NCI-H345 treated with DMSO at 0.1 percent for 48 hours (cell line): Measurements from ENCODE around the gene PI4KB.

Experiments used
- DNase-seq: peaks from one replicate; lab custom pipeline; 2025; ENCODE audit not compliant: unreplicated experiment; lab: John Stamatoyannopoulos, UW

PI4KB gene

GRCh38 chr1:151312826-151313225 is 14.4 kb downstream of the PI4KB start:
- DNase-seq: no peak

- DNase-seq: no peak
Measured at GRCh38 chr1:151312411-151312810, 14.8 kb downstream of the PI4KB start.

- DNase-seq: no peak
Measured at GRCh38 chr1:151311589-151312331, 15.5 kb downstream of the PI4KB start.

- DNase-seq: no peak
Measured at GRCh38 chr1:151311011-151311410, 16.2 kb downstream of the PI4KB start.

GRCh38 chr1:151309811-151310323 is 17.3 kb downstream of the PI4KB start:
- no peak for DNase-seq

GRCh38 chr1:151294742-151295462 is 32.3 kb downstream of the PI4KB start:
- DNase-seq: no peak

- DNase-seq: no peak
Measured at GRCh38 chr1:151293093-151293492, 34.1 kb downstream of the PI4KB start.

- DNase-seq: no peak
Measured at GRCh38 chr1:151292207-151293030, 34.8 kb downstream of the PI4KB start.

GRCh38 chr1:151290709-151291303 is 36.4 kb downstream of the PI4KB start:
- no peak for DNase-seq

- DNase-seq: no peak
Measured at GRCh38 chr1:151289991-151290708, 37.1 kb downstream of the PI4KB start.

GRCh38 chr1:151289080-151289935 is 37.9 kb downstream of the PI4KB start:
- no peak for DNase-seq

- no peak for DNase-seq
Measured at GRCh38 chr1:151288502-151288901, 38.7 kb downstream of the PI4KB start.

- DNase-seq: no peak
Measured at GRCh38 chr1:151287767-151288500, 39.3 kb downstream of the PI4KB start.

- no peak for DNase-seq
Measured at GRCh38 chr1:151287341-151287699, 39.9 kb downstream of the PI4KB start.

- DNase-seq: no peak
Measured at GRCh38 chr1:151286619-151287340, 40.4 kb downstream of the PI4KB start.

- no peak for DNase-seq
Measured at GRCh38 chr1:151284013-151284577, 43.1 kb downstream of the PI4KB start.

- DNase-seq: no peak
Measured at GRCh38 chr1:151282883-151283725, 44.1 kb downstream of the PI4KB start.
